Parathyroid adenoma (tissue), 2 donors: Measurements from ENCODE around the gene CASP4.
"Not testable (repeated sequence)": the region's sequence is repeated elsewhere in the genome, so short reads cannot be mapped to it uniquely, and the experiment has no call there.

Experiments used
- H2AFZ ChIP-seq: fragments of 300-600 bp; sonication (generic); one replicate; pipeline ENCODE4 v1.7.0; 2017; ENCODE audit warnings: antibody characterized with exemption, mild to moderate bottlenecking
- H3K27ac ChIP-seq: fragments of 300-600 bp; sonication (generic); one replicate; pipeline ENCODE4 v1.7.0; 2017
- H3K27me3 ChIP-seq: fragments of 300-600 bp; sonication (generic); one replicate; pipeline ENCODE4 v1.7.0; 2017; ENCODE audit warnings: low read length; ENCODE audit not compliant: control insufficient read depth, insufficient read depth
- H3K36me3 ChIP-seq: fragments of 300-600 bp; sonication (generic); one replicate; pipeline ENCODE4 v1.7.0; 2017; ENCODE audit warnings: low read length; ENCODE audit not compliant: control insufficient read depth, insufficient read depth
- H3K4me1 ChIP-seq: fragments of 300-600 bp; sonication (generic); one replicate; pipeline ENCODE4 v1.7.0; 2017; ENCODE audit warnings: control low read depth
- H3K4me2 ChIP-seq: fragments of 300-600 bp; sonication (generic); one replicate; pipeline ENCODE4 v1.7.0; 2017; ENCODE audit warnings: low read length
- H3K4me3 ChIP-seq: fragments of 300-600 bp; sonication (generic); one replicate; pipeline ENCODE4 v1.7.0; 2017; ENCODE audit warnings: low read depth, low read length
- H3K79me2 ChIP-seq: fragments of 300-600 bp; sonication (generic); one replicate; pipeline ENCODE4 v1.7.0; 2017; ENCODE audit warnings: control low read depth
- H3K9ac ChIP-seq: fragments of 300-600 bp; sonication (generic); one replicate; pipeline ENCODE4 v1.7.0; 2017; ENCODE audit warnings: mild to moderate bottlenecking
- H3K9me3 ChIP-seq: fragments of 300-600 bp; sonication (generic); one replicate; pipeline ENCODE4 v1.7.0; 2017; ENCODE audit warnings: low read length; ENCODE audit not compliant: control insufficient read depth
- TF ChIP-seq, protein P1 (sequence below): fragments of 300-600 bp; sonication (generic); IDR thresholded peaks from one replicate; pipeline ENCODE4 v1.7.0; 2017; ENCODE audit warnings: antibody characterized with exemption, mild to moderate bottlenecking
- donor health status: primary hyperparathyroidism.

Gene CASP4

DNA sequence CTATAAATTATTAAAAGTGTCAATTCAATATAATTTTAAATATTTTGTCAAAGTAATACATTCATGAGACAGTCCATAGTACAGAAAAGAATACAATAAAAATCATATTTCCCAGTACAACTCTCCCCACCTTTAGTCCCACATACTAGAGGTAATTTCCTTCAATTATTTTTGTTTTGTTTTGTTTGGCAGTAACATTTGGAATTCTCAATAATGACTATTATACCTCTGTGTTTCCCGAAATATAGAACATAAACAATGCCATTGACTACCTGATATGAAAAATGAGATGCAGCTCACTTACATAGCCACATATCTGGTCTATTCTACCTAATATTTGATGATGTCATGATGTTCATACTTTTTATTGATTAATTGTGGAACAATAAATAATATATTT lies 24.4 kb upstream of the CASP4 start:
- Histone ChIP-seq H3K9ac (no peak overlapping the region), H3K4me2 (no peak overlapping the region), H3K9me3 (no peaks in the 10 kb centered on the region), H3K4me1 (no peaks in the 10 kb centered on the region), H3K4me3 (no peak overlapping the region), H2AFZ (no peak overlapping the region), H3K27ac (no peak overlapping the region), H3K79me2 (no peaks in the 10 kb centered on the region), H3K27me3 (no peaks in the 10 kb centered on the region), H3K36me3 (no peaks in the 10 kb centered on the region)
- TF ChIP-seq, protein P1, sequence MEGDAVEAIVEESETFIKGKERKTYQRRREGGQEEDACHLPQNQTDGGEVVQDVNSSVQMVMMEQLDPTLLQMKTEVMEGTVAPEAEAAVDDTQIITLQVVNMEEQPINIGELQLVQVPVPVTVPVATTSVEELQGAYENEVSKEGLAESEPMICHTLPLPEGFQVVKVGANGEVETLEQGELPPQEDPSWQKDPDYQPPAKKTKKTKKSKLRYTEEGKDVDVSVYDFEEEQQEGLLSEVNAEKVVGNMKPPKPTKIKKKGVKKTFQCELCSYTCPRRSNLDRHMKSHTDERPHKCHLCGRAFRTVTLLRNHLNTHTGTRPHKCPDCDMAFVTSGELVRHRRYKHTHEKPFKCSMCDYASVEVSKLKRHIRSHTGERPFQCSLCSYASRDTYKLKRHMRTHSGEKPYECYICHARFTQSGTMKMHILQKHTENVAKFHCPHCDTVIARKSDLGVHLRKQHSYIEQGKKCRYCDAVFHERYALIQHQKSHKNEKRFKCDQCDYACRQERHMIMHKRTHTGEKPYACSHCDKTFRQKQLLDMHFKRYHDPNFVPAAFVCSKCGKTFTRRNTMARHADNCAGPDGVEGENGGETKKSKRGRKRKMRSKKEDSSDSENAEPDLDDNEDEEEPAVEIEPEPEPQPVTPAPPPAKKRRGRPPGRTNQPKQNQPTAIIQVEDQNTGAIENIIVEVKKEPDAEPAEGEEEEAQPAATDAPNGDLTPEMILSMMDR: no peak

DNA sequence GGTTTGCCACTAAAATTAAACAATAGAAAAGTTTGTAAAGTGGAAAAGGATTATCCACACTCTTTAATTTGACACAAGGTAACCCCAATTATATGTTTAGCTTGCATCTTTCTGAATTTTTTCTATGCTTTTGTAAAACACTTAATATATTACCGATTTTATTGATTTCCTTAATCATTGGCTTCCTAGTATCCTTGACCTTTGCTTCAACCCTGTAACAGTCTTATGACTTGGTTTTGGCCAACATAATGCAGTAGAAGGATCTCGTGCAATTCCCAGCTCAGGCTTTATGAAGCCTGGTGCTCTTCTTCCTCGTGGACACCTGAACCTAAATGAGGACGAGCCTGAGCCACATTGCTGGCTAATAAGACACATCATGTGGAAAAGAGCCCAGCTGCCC lies 23.6 kb upstream of the CASP4 start:
- Histone ChIP-seq H3K9ac (no peak overlapping the region), H3K36me3 (no peaks in the 10 kb centered on the region), H3K27ac (no peak overlapping the region), H3K4me1 (no peaks in the 10 kb centered on the region), H3K4me2 (no peak overlapping the region), H3K79me2 (no peaks in the 10 kb centered on the region), H2AFZ (no peak overlapping the region), H3K4me3 (no peak overlapping the region), H3K9me3 (no peaks in the 10 kb centered on the region), H3K27me3 (no peaks in the 10 kb centered on the region)
- TF ChIP-seq, protein P1: no peak

DNA sequence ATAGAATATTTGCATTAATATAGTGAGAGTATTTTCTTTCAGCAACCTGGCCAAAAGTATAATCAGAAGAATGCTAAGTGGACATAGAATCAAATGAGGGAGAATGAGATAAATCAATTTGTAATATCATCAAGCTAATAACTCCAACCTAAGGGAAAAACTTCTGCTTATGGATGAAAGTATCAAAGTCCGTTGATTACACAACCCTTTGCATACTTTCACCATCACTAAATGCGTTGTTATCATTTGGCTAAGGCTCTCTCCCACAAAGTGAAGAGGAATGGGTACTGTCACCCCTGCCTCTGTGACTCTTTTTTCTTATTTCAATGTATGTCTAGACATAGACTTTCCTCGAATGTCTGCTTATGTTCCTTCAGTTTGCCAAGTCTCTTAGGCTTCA lies 16.4 kb upstream of the CASP4 start:
- H3K4me3 ChIP-seq: no peak overlapping the region
- H3K4me2 ChIP-seq: no peak overlapping the region
- no peak overlapping the region for H3K27ac ChIP-seq
- no peak overlapping the region for H2AFZ ChIP-seq
- H3K27me3 ChIP-seq: no peaks in the 10 kb centered on the region
- no peaks in the 10 kb centered on the region for H3K79me2 ChIP-seq
- no peaks in the 10 kb centered on the region for H3K4me1 ChIP-seq
- H3K9me3 ChIP-seq: no peaks in the 10 kb centered on the region
- TF ChIP-seq, protein P1: no peak
- no peaks in the 10 kb centered on the region for H3K36me3 ChIP-seq
- no peak overlapping the region for H3K9ac ChIP-seq

DNA sequence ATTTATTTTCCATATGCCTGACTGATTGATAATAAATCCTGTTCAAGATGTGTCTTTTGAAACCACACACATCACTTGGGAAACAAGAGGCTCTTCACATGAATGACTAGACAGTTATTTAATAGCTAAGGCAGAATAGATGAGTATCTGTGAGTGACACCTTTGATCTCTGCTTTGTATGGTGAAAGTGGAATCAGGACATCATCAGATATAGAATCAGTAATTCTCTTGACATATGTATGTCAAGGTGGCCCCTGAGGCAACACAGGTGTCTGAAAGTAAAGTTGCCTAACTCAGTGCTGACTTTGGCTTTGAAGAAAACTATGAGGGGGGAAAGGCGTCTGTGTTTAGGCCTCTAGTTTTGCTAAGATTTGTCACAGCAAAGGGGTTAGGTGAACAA lies 11.5 kb upstream of the CASP4 start:
- H3K27ac ChIP-seq: no peak overlapping the region
- no peaks in the 10 kb centered on the region for H3K27me3 ChIP-seq
- no peaks in the 10 kb centered on the region for H3K79me2 ChIP-seq
- H3K4me3 ChIP-seq: no peak overlapping the region
- H3K36me3 ChIP-seq: no peaks in the 10 kb centered on the region
- no peak overlapping the region for H3K4me2 ChIP-seq
- H3K9me3 ChIP-seq: no peaks in the 10 kb centered on the region
- no peaks in the 10 kb centered on the region for H3K4me1 ChIP-seq
- TF ChIP-seq, protein P1: no peak
- no peak overlapping the region for H3K9ac ChIP-seq
- H2AFZ ChIP-seq: no peak overlapping the region

DNA sequence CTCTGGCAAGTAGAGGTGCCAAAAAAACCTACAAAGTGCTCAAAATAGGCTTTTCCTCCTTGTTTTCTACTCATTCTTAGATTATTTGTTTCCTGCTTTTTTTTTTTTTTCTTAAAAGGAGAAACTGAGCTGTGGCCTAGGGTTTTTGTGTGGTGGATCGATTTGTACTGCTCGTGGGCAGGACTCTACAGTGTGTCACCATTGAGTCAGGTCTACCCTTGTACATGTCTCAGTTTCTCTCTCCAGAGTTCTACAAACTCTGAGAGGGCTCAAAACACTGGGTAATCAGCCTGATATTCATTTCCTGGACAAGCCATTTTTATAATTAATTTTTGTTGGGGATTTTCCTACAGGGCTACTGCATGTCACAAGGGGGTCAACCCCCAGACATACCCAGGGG lies 5.2 kb upstream of the CASP4 start:
- Histone ChIP-seq H3K4me3 (no peak overlapping the region), H3K27ac (no peak overlapping the region), H2AFZ (no peak overlapping the region), H3K36me3 (no peaks in the 10 kb centered on the region), H3K4me1 (no peaks in the 10 kb centered on the region), H3K27me3 (no peaks in the 10 kb centered on the region), H3K4me2 (no peak overlapping the region), H3K9ac (no peak overlapping the region), H3K9me3 (no peaks in the 10 kb centered on the region), H3K79me2 (no peaks in the 10 kb centered on the region)
- TF ChIP-seq, protein P1: no peak

DNA sequence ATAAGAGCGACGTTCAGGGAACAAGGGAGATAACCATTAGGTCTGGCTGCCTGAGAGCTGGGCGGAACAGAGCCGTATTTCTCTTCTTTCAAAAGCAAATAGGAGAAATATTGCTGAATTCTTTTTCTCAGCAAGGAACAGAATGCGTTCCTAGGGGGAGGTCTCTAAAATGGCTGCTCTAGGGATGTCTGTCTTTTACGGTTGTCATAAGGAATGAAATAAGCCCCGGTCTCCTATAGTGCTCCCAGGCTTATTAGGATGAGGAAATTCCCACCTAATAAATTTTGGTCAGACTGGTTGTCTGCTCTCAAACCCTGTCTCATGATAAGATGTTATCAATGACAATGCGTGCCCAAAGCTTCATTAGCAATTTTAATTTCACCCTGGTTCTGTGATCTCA lies 4.5 kb upstream of the CASP4 start:
- not testable (repeated sequence) for H3K27me3 ChIP-seq, H3K4me1 ChIP-seq, H2AFZ ChIP-seq, H3K27ac ChIP-seq, H3K36me3 ChIP-seq, H3K79me2 ChIP-seq, H3K9me3 ChIP-seq, H3K4me2 ChIP-seq, H3K9ac ChIP-seq, H3K4me3 ChIP-seq
